Measurements from ENCODE around the gene FAM228A. TPM values are rescaled to one million over a fixed set of nuclear protein-coding genes. Genes with fewer than 3 reads are reported as not detected.

Gene FAM228A
- total and polyA plus RNA-seq, 2 of the 4 experiments (the other 2 are of a cell fraction) = not detected

DNA sequence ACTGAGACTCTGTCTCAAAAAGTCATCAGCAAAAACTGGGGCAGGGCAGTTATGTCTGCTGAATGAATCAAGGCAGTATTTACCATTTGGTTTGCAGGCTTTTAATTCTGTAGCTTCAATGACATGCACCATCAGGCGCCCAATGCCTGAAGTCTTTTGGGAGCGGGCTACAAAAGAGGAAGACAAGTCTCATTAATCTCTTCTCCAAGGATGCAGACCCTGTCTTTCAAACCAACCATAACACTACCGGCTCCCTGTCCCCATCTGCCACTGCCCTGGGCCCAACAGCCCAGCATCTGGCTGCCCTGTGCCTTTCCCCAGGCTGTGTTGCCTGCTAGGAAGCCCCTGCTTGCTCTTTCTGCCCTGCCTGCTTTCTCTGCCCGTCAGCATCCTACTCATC is 30.3 kb downstream of the FAM228A start:
- H3K23ac ChIP-seq (ENCODE audit: low read depth, low read length) = no peak overlapping the region
- no peak overlapping the region for H2BK15ac ChIP-seq (ENCODE audit: low read depth, low read length)
- H4K5ac ChIP-seq (ENCODE audit: low read depth, low read length) = no peak overlapping the region
- no peak overlapping the region for H2BK20ac ChIP-seq (ENCODE audit: low read depth, low read length)
- TF ChIP-seq MXI1 (IDR thresholded peaks at IDR 0.05; ENCODE audit: borderline replicate concordance, low read depth, low read length) (no peak), RFX5 (IDR thresholded peaks at IDR 0.05; ENCODE audit: low read depth, low read length) (no peak), MAFK (IDR thresholded peaks at IDR 0.05; ENCODE audit: low read depth, low read length) (no peak), MAZ (IDR thresholded peaks at IDR 0.05; ENCODE audit: borderline replicate concordance, low read depth, low read length) (no peak), CEBPB (IDR thresholded peaks at IDR 0.05; ENCODE audit: low read depth, low read length) (no peak), SMC3 (IDR thresholded peaks at IDR 0.05; ENCODE audit: low read depth, low read length) (no peak), FOS (IDR thresholded peaks at IDR 0.05; ENCODE audit: low read depth, low read length) (no peak), BHLHE40 (IDR thresholded peaks at IDR 0.05; ENCODE audit: low read depth, low read length) (no peak), CHD1 (IDR thresholded peaks at IDR 0.05; ENCODE audit: low read depth, low read length) (no peak)
- TF ChIP-seq, protein P1, sequence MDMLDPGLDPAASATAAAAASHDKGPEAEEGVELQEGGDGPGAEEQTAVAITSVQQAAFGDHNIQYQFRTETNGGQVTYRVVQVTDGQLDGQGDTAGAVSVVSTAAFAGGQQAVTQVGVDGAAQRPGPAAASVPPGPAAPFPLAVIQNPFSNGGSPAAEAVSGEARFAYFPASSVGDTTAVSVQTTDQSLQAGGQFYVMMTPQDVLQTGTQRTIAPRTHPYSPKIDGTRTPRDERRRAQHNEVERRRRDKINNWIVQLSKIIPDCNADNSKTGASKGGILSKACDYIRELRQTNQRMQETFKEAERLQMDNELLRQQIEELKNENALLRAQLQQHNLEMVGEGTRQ (IDR thresholded peaks at IDR 0.05; ENCODE audit: low read depth, low read length) = no peak
- TF ChIP-seq, protein P2, sequence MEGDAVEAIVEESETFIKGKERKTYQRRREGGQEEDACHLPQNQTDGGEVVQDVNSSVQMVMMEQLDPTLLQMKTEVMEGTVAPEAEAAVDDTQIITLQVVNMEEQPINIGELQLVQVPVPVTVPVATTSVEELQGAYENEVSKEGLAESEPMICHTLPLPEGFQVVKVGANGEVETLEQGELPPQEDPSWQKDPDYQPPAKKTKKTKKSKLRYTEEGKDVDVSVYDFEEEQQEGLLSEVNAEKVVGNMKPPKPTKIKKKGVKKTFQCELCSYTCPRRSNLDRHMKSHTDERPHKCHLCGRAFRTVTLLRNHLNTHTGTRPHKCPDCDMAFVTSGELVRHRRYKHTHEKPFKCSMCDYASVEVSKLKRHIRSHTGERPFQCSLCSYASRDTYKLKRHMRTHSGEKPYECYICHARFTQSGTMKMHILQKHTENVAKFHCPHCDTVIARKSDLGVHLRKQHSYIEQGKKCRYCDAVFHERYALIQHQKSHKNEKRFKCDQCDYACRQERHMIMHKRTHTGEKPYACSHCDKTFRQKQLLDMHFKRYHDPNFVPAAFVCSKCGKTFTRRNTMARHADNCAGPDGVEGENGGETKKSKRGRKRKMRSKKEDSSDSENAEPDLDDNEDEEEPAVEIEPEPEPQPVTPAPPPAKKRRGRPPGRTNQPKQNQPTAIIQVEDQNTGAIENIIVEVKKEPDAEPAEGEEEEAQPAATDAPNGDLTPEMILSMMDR (conservative IDR thresholded peaks at IDR 0.05; ENCODE audit: low read depth, low read length) = no peak
- H3K27ac ChIP-seq (ENCODE audit: insufficient read depth, low read length) = no peak overlapping the region
- H4K8ac ChIP-seq (ENCODE audit: low read depth in 2 of 2, low read length in 2 of 2) = no peak overlapping the region
- H3K18ac ChIP-seq (ENCODE audit: low read depth, low read length) = no peak overlapping the region
- dilution Hi-C loops (cut with HindIII; ENCODE audit: low sequenced_read_pairs, unreplicated experiment) (no loop called here), in situ Hi-C loops (cut with MboI; ENCODE audit: low sequenced_read_pairs) (no loop called here), intact Hi-C loops (cut with micrococcal nuclease) (no loop called here)
- BruUV-seq (replicated peaks) = no TSS peak
- H3K27me3 ChIP-seq (ENCODE audit: control insufficient read depth, insufficient read depth, low read length) = no peaks in the 10 kb centered on the region
- no peak overlapping the region for H2AK5ac ChIP-seq (ENCODE audit: low read depth, low read length)
- DNase-seq (no peak), ATAC-seq (ENCODE audit: low read depth) (no peak)
- H3K36me3 ChIP-seq (ENCODE audit: control insufficient read depth, insufficient read depth, low read length) = peaks cover 29% of the 10 kb centered on the region
- no peak overlapping the region for H2AK9ac ChIP-seq (replicated peaks; ENCODE audit: low read depth, low read length, poor library complexity)
- no peak overlapping the region for H4K91ac ChIP-seq (ENCODE audit: insufficient read depth, low read depth, low read length)
- H3K79me1 ChIP-seq (ENCODE audit: low read depth in 1 of 2, low read length in 2 of 2) = no peaks in the 10 kb centered on the region
- H2BK120ac ChIP-seq (ENCODE audit: low read depth, low read length) = no peak overlapping the region
- H3K14ac ChIP-seq (replicated peaks; ENCODE audit: low read depth, low read length) = no peak overlapping the region
- WGBS, 2 experiments (ENCODE audit: extremely low coverage in 2 of 2, insufficient read length in 1 of 2) = 100% methylated on average over 1 of the region's 4 CpGs; no CpG with 5 or more reads in 1 of the 2 experiments
- no peak overlapping the region for H3K4ac ChIP-seq (ENCODE audit: low read depth, low read length)
- H3K9me3 ChIP-seq (ENCODE audit: control insufficient read depth, insufficient read depth, low read length) = no peaks in the 10 kb centered on the region
- H3K56ac ChIP-seq (ENCODE audit: extremely low read depth, insufficient read depth, low read length) = no peak overlapping the region
- H2AFZ ChIP-seq (replicated peaks; ENCODE audit: low read length, poor library complexity) = no peak overlapping the region
- H3K9me1 ChIP-seq (ENCODE audit: insufficient read depth, low read length) = no peaks in the 10 kb centered on the region; the same call in 1 of the 2 replicates
- no peak overlapping the region for H3K4me2 ChIP-seq (ENCODE audit: low read depth, low read length)
- no peak overlapping the region for H3K9ac ChIP-seq (ENCODE audit: low read depth, low read length)
- H3K4me1 ChIP-seq (ENCODE audit: control insufficient read depth, insufficient read depth, low read length) = no peaks in the 10 kb centered on the region
- ChIA-PET CTCF (no interaction called here), POLR2A (ENCODE audit: unreplicated experiment) (no interaction called here)
- H4K20me1 ChIP-seq (ENCODE audit: insufficient read depth, low read length) = no peaks in the 10 kb centered on the region; the same call in 1 of the 2 replicates
- H2BK5ac ChIP-seq (ENCODE audit: low read depth, low read length, poor library complexity, severe bottlenecking) = no peak overlapping the region
- H3K4me3 ChIP-seq (ENCODE audit: insufficient read depth, low read depth, low read length) = no peak overlapping the region
